Lower leg skin (tissue), 3 donors: ENCODE measurements around the gene KIAA1671.

Experiments
- CTCF ChIP-seq, 3 donors: fragments of 450-650 bp; IDR thresholded peaks; one replicate each; pipeline ENCODE4 v1.5.1; 2016; ENCODE audit warnings: antibody characterized with exemption in 3 of 3, mild to moderate bottlenecking in 3 of 3, moderate library complexity in 2 of 3
- POLR2A ChIP-seq, 2 donors: fragments of 450-650 bp; IDR thresholded peaks; one replicate each; pipeline ENCODE4 v1.6.1; 2016 to 2017; ENCODE audit warnings: antibody characterized with exemption in 2 of 2, mild to moderate bottlenecking in 1 of 2, moderate library complexity in 1 of 2

GRCh38 chr22:25112538-25113253 is 160.2 kb downstream of the KIAA1671 start:
- TF ChIP-seq CTCF (IDR thresholded peaks at IDR 0.05) (no peak), POLR2A (IDR thresholded peaks at IDR 0.05) (no peak)
